Gastrocnemius medialis (tissue), 4 donors: ENCODE measurements around the gene RB1.

Experiments
- POLR2A ChIP-seq, 2 donors: fragments of 450-650 bp; IDR thresholded peaks; one replicate each; pipeline ENCODE4 v1.6.1; 2017; ENCODE audit warnings: antibody characterized with exemption in 2 of 2, mild to moderate bottlenecking in 2 of 2, moderate library complexity in 2 of 2
- TF ChIP-seq, protein P1 (sequence below), 5 experiments: fragments of 450-650 bp in 3 of 5; fragments of 200-600 bp in 2 of 5; sonication (generic) in 2 of 5; IDR thresholded peaks in 4 of 5; conservative IDR thresholded peaks in 1 of 5; 1 replicate in 4 of 5; 2 replicates in 1 of 5; pipeline ENCODE4 v1.5.1; 2016 to 2019; ENCODE audit warnings: antibody characterized with exemption in 5 of 5, mild to moderate bottlenecking in 3 of 5, moderate library complexity in 3 of 5

DNA sequence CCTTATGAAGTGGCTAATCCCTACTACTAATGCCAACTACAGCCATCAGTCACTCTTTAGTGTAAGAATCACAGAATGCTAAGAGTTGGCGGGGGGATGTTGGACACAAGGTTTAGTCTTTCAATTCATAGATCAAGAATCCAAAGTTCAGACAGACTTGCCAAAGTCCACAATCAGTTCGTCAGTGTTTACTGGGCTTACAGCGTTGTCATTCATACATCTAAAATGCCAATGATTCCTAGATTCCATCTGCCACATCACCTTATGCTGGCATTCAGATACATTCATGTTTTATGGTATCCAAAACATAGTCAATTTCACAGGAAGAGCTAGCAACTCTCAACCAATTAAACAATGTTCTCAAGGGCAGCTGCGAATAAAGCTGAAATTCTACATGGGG is 211.2 kb downstream of the RB1 start:
- TF ChIP-seq, protein P1, sequence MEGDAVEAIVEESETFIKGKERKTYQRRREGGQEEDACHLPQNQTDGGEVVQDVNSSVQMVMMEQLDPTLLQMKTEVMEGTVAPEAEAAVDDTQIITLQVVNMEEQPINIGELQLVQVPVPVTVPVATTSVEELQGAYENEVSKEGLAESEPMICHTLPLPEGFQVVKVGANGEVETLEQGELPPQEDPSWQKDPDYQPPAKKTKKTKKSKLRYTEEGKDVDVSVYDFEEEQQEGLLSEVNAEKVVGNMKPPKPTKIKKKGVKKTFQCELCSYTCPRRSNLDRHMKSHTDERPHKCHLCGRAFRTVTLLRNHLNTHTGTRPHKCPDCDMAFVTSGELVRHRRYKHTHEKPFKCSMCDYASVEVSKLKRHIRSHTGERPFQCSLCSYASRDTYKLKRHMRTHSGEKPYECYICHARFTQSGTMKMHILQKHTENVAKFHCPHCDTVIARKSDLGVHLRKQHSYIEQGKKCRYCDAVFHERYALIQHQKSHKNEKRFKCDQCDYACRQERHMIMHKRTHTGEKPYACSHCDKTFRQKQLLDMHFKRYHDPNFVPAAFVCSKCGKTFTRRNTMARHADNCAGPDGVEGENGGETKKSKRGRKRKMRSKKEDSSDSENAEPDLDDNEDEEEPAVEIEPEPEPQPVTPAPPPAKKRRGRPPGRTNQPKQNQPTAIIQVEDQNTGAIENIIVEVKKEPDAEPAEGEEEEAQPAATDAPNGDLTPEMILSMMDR (IDR thresholded peaks at IDR 0.05 in 4 of 5, conservative IDR thresholded peaks at IDR 0.05 in 1 of 5), result no peak
- TF ChIP-seq POLR2A (IDR thresholded peaks at IDR 0.05), result no peak
